OCI-LY3 (cell line): ENCODE data around the gene BRAF.
A peak's percentile ranks its signal among the peaks of the same experiment; 100 is the strongest.
"Not testable (repeated sequence)": the region's sequence is repeated elsewhere in the genome, so short reads cannot be mapped to it uniquely, and the experiment has no call there.

Experiments
- H2AFZ ChIP-seq: fragments of 200-600, 300-600 bp; shearing (Covaris generic); 2 replicates; pipeline ENCODE4 v1.6.0; 2014; ENCODE audit warnings: antibody characterized with exemption, low read depth, low read length
- H3K27ac ChIP-seq: fragments of 200-600, 300-600 bp; sonication (generic); 2 replicates; pipeline ENCODE4 v1.5.1; 2014; ENCODE audit warnings: mild to moderate bottlenecking, low read length, moderate library complexity, mixed read lengths
- H3K27me3 ChIP-seq: fragments of 200-600, 300-600 bp; sonication (generic); 2 replicates; pipeline ENCODE4 v1.6.1; 2014; ENCODE audit warnings: low read depth, low read length, mixed read lengths
- H3K36me3 ChIP-seq: fragments of 200-600, 300-600 bp; sonication (generic); replicated peaks from 2 replicates; pipeline ENCODE3; 2014; ENCODE audit warnings: low read depth, low read length, mixed read lengths
- H3K4me1 ChIP-seq: fragments of 300-600, 200-600 bp; sonication (generic); 2 replicates; pipeline ENCODE4 v1.6.1; 2014; ENCODE audit warnings: low read length, mixed read lengths
- H3K4me2 ChIP-seq: fragments of 200-600, 300-600 bp; sonication (generic); 2 replicates; pipeline ENCODE4 v1.6.1; 2014; ENCODE audit warnings: low read length, mixed read lengths
- H3K4me3 ChIP-seq: fragments of 300-600, 200-600 bp; sonication (generic); 2 replicates; pipeline ENCODE4 v1.5.1; 2014; ENCODE audit warnings: antibody characterized with exemption, mild to moderate bottlenecking, low read length, moderate library complexity
- H3K79me2 ChIP-seq: fragments of 300-600, 200-600 bp; shearing (Covaris generic); 2 replicates; pipeline ENCODE4 v1.6.1; 2014; ENCODE audit warnings: mild to moderate bottlenecking, low read length, mixed read lengths
- H3K9ac ChIP-seq: fragments of 300-600, 200-600 bp; shearing (Covaris generic); 2 replicates; pipeline ENCODE4 v1.6.0; 2014; ENCODE audit warnings: mild to moderate bottlenecking, low read length, moderate library complexity
- H3K9me3 ChIP-seq: fragments of 200-600, 300-600 bp; shearing (Covaris generic); 2 replicates; pipeline ENCODE4 v1.6.1; 2014; ENCODE audit warnings: low read length, mixed read lengths; ENCODE audit not compliant: insufficient read depth
- H4K20me1 ChIP-seq: fragments of 200-600, 300-600 bp; sonication (generic); 2 replicates; pipeline ENCODE4 v1.6.1; 2016; ENCODE audit warnings: low read length, mixed read lengths; ENCODE audit not compliant: insufficient read depth
- CTCF ChIP-seq: fragments of 200-600, 300-600 bp; sonication (generic); IDR thresholded peaks from 2 replicates; pipeline ENCODE4 v1.5.1; 2014; ENCODE audit warnings: antibody characterized with exemption, low read length, low read depth
- EZH2phosphoT487 ChIP-seq: fragments of 200-600 bp; shearing (Covaris generic); IDR thresholded peaks from 2 replicates; pipeline ENCODE4 v1.6.1; 2018; ENCODE audit warnings: antibody characterized with exemption, mixed run types, low read depth

The BRAF gene

GRCh38 chr7:140915935-140916555, 8.7 kb downstream of the BRAF start:
- no peak overlapping the region for H3K9ac ChIP-seq
- H3K27ac ChIP-seq, result no peak overlapping the region
- H3K4me2 ChIP-seq, result 0 out of 2 replicates have a peak overlapping the region, but pooled peaks have one; percentile 14
- peaks cover 7% of the 10 kb centered on the region for H3K36me3 ChIP-seq
- no peak overlapping the region for H2AFZ ChIP-seq
- H3K4me1 ChIP-seq, result peaks cover 45% of the 10 kb centered on the region
- no peak overlapping the region for H3K4me3 ChIP-seq
- H3K9me3 ChIP-seq, result no peaks in the 10 kb centered on the region
- TF ChIP-seq CTCF, result no peak
- no peak for TF ChIP-seq EZH2phosphoT487
- H3K79me2 ChIP-seq, result peaks cover 97% of the 10 kb centered on the region
- no peaks in the 10 kb centered on the region for H3K27me3 ChIP-seq
- peaks cover 74% of the 10 kb centered on the region for H4K20me1 ChIP-seq

GRCh38 chr7:140914083-140914482, 10.6 kb downstream of the BRAF start:
- Histone ChIP-seq H3K4me1 (peaks cover 41% of the 10 kb centered on the region), H3K4me3 (no peak overlapping the region), H2AFZ (no peak overlapping the region), H3K27ac (no peak overlapping the region), H3K9ac (no peak overlapping the region), H3K9me3 (no peaks in the 10 kb centered on the region), H4K20me1 (peaks cover 71% of the 10 kb centered on the region), H3K36me3 (peaks cover 16% of the 10 kb centered on the region), H3K27me3 (no peaks in the 10 kb centered on the region), H3K79me2 (peaks cover 97% of the 10 kb centered on the region), H3K4me2 (no peak overlapping the region)
- no peak for TF ChIP-seq CTCF
- no peak for TF ChIP-seq EZH2phosphoT487

GRCh38 chr7:140913596-140913928, 11.2 kb downstream of the BRAF start:
- H4K20me1 ChIP-seq, result peaks cover 71% of the 10 kb centered on the region
- not testable (repeated sequence) for H3K27me3 ChIP-seq, H3K4me3 ChIP-seq, H3K9ac ChIP-seq, H3K4me2 ChIP-seq, H3K9me3 ChIP-seq, H3K27ac ChIP-seq, H2AFZ ChIP-seq
- peaks cover 41% of the 10 kb centered on the region for H3K4me1 ChIP-seq
- H3K36me3 ChIP-seq, result peaks cover 15% of the 10 kb centered on the region
- H3K79me2 ChIP-seq, result peaks cover 97% of the 10 kb centered on the region

- TF ChIP-seq CTCF (no peak), EZH2phosphoT487 (no peak)
- Histone ChIP-seq H2AFZ (no peak overlapping the region), H3K79me2 (peaks cover 93% of the 10 kb centered on the region), H3K9ac (no peak overlapping the region), H4K20me1 (peaks cover 53% of the 10 kb centered on the region), H3K4me1 (peaks cover 41% of the 10 kb centered on the region), H3K36me3 (peaks cover 11% of the 10 kb centered on the region), H3K9me3 (no peaks in the 10 kb centered on the region), H3K27me3 (no peaks in the 10 kb centered on the region), H3K27ac (no peak overlapping the region), H3K4me3 (no peak overlapping the region), H3K4me2 (no peak overlapping the region)
Measured at GRCh38 chr7:140911746-140912145, 13.0 kb downstream of the BRAF start.
